ENCODE data around the gene RYR1. TPM values are rescaled to one million over a fixed set of nuclear protein-coding genes. Genes with fewer than 3 reads are reported as not detected.

The RYR1 gene
- total and polyA plus RNA-seq, 11 donors: 0.44 to 2.1 (median 0.86) TPM

- Histone ChIP-seq H3K9me3 (no peaks in the 10 kb centered on the region), H3K27ac (no peak overlapping the region), H3K4me3 (no peak overlapping the region), H3K27me3 (peaks cover 0 to 26% (median 3%) of the 10 kb centered on the region in 9 donors), H3K4me1 (peaks cover 0 to 26% (median 8%) of the 10 kb centered on the region in 12 donors), H3K36me3 (no peaks in the 10 kb centered on the region)
- 67 to 76% (median 74%) methylated on average over 14 of the region's 14 CpGs for WGBS, 4 donors
- DNase-seq (no peak), ATAC-seq (no peak)
- TF ChIP-seq CTCF (IDR thresholded peaks at IDR 0.05) (no peak), POLR2A (IDR thresholded peaks at IDR 0.05) (no peak)
- intact Hi-C loops (cut with DNase I): no loop called here
These were observed 11.6 kb upstream of the RYR1 start for GRCh38 chr19:38421856-38422255.

DNA sequence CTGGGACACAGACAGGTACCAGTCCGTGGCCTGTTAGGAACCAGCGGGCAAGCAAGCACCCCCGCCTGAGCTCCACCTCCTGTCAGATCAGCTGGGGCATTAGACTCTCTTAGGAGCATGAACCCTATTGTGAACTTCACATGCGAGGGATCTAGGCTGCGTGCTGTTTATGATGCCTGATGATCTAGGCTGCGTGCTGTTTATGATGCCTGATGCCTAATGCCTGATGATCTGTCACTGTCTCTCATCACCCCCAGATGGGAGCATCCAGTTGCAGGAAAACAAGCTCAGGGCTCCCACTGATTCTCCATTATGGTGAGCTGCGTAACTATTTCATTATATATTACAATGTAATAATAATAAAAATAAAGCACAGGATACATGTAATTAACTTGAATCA is 11.1 kb upstream of the RYR1 start:
- no peaks in the 10 kb centered on the region for H3K36me3 ChIP-seq
- no peak for ATAC-seq
- intact Hi-C loops (cut with DNase I): no loop called here
- TF ChIP-seq POLR2A (IDR thresholded peaks at IDR 0.05) (no peak), CTCF (IDR thresholded peaks at IDR 0.05) (no peak)
- H3K9me3 ChIP-seq: no peaks in the 10 kb centered on the region
- no peak for DNase-seq
- 84 to 90% (median 88%) methylated on average over 7 of the region's 7 CpGs for WGBS, 4 donors
- peaks cover 0 to 26% (median 3%) of the 10 kb centered on the region in 9 donors for H3K27me3 ChIP-seq
- H3K4me3 ChIP-seq: no peak overlapping the region
- H3K27ac ChIP-seq: no peak overlapping the region
- H3K4me1 ChIP-seq: peaks cover 0 to 24% (median 8%) of the 10 kb centered on the region in 12 donors

- intact Hi-C loops (cut with DNase I): no loop called here
- TF ChIP-seq POLR2A (IDR thresholded peaks at IDR 0.05) (no peak), CTCF (IDR thresholded peaks at IDR 0.05) (no peak)
- H3K27ac ChIP-seq: no peak overlapping the region
- no peak overlapping the region for H3K4me3 ChIP-seq
- peaks cover 0 to 13% (median 0%) of the 10 kb centered on the region in 9 donors for H3K27me3 ChIP-seq
- no peaks in the 10 kb centered on the region for H3K9me3 ChIP-seq
- 73 to 92% (median 89%) methylated on average over 5 of the region's 5 CpGs for WGBS, 4 donors
- ATAC-seq (no peak), DNase-seq (no peak)
- no peaks in the 10 kb centered on the region for H3K36me3 ChIP-seq
- H3K4me1 ChIP-seq: peaks cover 0 to 10% (median 0%) of the 10 kb centered on the region in 12 donors
These were observed 9.2 kb upstream of the RYR1 start for GRCh38 chr19:38424272-38424671.

GRCh38 chr19:38425222-38425809 is 8.2 kb upstream of the RYR1 start:
- 65 to 71% (median 70%) methylated on average over 5 to 7 of the region's 7 CpGs for WGBS, 4 donors
- Histone ChIP-seq H3K4me3 (peak overlapping the region in 9 of 12 donors; percentile 18 to 61 (median 34)), H3K27ac (peak overlapping the region in 2 of 12 donors; percentile 25 to 72), H3K4me1 (peaks cover 0 to 10% (median 0%) of the 10 kb centered on the region in 12 donors), H3K9me3 (no peaks in the 10 kb centered on the region), H3K36me3 (no peaks in the 10 kb centered on the region), H3K27me3 (peaks cover 0 to 13% (median 0%) of the 10 kb centered on the region in 9 donors)
- TF ChIP-seq POLR2A (IDR thresholded peaks at IDR 0.05): no peak
- TF ChIP-seq CTCF (IDR thresholded peaks at IDR 0.05): no peak
- DNase-seq (no peak), ATAC-seq (peak in 2 of 4 donors; percentile 24 to 26)
- intact Hi-C loops (cut with DNase I): no loop called here
